KG1 (cell line): ENCODE data around the gene CCDC159.
"Not testable (repeated sequence)": the region's sequence is repeated elsewhere in the genome, so short reads cannot be mapped to it uniquely, and the experiment has no call there.

Source experiments
- DNase-seq: peaks from one replicate; lab custom pipeline; 2025; lab: John Stamatoyannopoulos, UW

The CCDC159 gene

GRCh38 chr19:11367528-11367927, 21.2 kb downstream of the CCDC159 start:
- no peak for DNase-seq

DNA sequence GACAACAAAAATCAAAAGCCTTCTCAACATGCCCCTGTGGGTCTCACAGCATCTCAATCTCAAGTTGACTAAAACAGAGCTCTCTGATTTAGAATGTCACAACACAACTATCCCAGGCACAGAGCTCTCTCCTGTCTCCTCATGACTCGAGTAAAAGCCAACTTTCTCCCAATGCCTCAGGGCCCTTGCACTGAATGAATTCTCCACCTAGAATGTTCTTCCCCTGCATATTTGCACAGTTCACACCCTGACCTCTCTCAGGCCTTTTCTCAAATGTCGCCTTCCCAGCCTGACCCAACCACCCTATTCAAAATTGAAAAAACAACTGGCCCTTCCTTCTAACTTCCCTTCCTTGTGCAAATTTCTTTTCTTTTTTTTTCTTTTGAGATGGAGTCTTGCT, 24.4 kb downstream of the CCDC159 start:
- DNase-seq = no peak

GRCh38 chr19:11373166-11373884, 27.0 kb downstream of the CCDC159 start:
- DNase-seq = no peak

DNA sequence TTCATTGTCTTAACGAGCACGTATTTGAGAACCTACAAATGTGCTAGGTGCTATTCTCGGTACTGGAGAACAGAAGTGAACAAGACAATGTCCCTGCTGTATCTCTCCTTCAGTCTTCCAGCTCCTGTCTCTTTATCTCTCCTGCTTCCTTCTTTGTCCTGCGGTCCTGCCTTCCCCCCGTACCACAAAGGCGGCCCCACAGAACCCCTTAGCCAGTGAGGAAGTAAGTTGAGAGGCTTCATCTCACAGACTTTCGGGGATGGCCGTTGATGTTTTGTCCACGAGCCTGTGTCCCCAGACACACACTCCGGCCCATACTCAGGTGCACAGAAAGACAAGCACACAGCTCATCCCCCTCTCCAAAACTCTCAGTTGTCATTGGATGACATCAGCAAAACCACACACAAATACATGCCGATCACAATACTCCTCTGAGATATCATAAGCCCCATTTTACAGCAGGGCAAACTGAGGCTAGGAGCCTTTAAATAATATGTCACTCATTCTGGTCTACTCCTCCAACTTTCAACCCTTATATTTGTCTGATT, 27.6 kb downstream of the CCDC159 start:
- DNase-seq = no peak

DNA sequence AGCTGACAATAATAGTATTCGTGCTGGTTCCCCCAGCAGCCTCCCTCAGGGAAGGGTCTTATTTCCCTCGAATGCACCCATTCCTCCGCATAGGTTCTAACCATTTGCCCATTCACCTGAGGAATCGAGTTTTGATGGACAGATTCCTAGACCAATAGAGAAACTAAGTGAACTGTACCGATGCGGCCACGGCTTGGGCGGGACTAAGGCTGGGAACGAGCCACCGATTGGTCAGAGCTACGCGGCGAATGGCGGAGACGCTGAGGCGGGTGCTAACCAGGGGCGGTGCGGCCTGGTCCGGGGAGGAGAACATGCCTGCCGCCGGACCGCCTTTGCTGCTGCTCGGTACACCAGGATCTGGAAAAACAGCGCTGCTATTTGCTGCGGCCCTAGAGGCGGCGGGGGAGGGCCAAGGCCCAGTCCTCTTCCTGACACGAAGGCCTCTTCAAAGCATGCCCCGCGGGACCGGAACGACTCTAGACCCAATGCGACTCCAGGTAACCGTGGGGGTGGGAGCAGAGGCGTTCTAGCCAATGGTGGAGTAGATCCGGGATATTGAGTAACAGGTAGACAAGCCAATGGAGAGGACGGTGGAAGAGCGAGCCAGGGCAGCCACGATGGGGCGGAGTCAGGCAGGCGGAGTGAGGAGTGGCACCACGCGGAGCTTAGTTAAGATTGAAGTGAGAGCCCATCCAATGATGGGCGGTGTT, 28.3 kb downstream of the CCDC159 start, which contains the start of gene SWSAP1:
Gene SWSAP1 (plus strand): TSS at position 234 of the 710 bp plus-strand sequence. CDS start 15 bp downstream, at position 249.
- peak; percentile 100 for DNase-seq

- peak; percentile 75 for DNase-seq
Observed at GRCh38 chr19:11375143-11375948, 29.0 kb downstream of the CCDC159 start.

DNA sequence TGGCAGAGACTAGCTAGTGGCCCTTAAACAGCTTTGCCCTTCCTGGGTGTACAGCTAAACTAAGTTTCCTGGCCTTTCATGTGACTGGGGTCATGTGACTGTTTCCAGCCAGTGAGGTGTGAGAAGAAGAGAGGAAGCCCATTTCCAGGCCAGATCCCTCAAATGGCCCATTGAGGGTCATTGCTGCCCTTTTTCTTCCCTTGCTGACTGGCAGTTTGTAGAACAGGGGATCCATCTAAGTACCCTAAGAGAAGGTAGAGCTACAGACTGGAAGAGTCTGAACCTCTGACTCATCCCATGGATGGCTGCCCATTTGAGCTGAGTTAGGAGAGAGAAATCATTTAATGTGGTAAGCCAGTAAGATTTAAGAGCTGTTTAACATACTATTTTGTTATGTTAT, 30.9 kb downstream of the CCDC159 start:
- DNase-seq = no peak

DNA sequence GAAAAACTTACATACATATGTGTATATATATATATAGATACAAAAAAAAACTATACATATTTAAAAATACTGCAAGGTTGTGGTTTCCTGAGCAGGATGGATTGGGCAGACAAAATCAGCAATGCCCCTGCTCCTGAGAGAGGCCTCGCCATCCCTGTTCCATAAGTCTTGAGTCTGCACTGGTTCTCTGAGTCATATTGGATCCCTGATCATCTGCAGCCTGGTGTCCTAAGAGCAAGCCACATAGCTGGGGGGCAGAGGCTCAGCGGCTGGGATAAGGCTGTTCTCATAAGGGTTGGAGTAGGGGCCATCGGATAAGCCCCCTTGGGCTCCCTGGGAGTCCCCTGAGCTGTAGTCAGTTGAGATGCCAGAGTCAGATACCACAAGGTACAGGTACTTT, 31.4 kb downstream of the CCDC159 start:
- no peak for DNase-seq

DNA sequence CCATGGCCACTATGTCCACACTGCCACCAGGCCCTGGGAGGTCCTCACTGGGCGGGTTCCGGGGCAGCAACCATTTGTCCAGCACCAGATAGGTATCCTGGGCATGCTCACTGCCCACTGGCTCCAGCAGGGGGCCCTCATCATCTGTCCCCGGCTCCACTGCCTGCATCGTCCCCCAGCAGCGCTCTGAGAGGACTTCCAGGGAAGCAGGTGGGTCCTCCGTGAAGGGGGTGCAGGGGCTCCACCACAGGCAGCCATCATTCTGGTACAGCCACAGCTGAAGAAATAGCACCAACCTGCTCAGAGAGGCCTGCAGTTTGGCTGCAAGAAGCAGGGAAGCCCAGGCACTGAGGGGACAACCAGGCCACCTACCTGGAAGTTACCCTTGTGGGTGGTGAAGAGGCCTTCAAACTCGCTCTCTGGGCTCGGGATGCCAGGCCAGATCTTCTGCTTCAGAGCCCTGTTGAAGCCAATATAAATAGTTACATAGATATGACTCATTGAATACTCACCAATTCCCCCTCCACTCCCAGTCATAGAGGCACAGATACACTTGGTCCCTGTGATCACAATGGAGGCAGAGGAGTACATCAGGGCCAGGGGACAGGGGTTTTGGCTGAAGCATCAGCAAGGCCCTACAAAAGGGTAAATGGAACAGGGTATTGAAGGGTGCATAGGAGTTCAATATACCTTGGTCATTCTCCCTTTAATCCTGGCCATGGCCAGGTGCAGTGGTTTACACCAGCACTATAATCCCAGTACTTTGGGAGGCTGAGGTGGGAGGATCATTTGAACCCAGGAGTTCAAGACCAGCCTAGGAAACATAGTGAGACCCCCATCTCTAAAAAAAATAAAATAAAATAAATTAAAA, 32.2 kb downstream of the CCDC159 start:
- DNase-seq = no peak

GRCh38 chr19:11379269-11379845, 33.0 kb downstream of the CCDC159 start:
- not testable (repeated sequence) for DNase-seq

DNA sequence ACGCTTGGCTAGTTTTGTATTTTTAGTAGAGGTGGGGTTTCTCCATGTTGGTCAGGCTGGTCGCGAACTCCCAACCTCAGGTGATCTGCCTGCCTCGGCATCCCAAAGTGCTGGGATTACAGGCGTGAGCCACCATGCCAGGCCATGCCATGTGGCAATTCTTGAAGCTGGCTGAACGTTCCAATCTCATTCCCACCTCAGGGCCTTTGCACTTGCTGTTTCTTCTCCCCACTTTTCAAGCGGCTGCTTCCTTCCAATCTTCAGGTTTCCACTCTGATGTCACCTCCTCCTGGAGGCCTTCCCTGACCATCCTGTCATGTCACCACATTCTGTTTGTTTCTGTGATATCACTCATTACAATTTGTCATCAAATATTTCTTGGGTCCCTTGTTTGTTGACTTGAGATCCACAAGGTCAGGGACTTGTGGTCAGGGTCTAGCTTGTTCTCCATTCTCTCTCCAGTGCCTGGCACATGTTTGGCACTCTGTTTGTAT, 33.6 kb downstream of the CCDC159 start:
- DNase-seq = no peak

GRCh38 chr19:11380653-11381537, 34.6 kb downstream of the CCDC159 start:
- DNase-seq = peak; percentile 94

DNA sequence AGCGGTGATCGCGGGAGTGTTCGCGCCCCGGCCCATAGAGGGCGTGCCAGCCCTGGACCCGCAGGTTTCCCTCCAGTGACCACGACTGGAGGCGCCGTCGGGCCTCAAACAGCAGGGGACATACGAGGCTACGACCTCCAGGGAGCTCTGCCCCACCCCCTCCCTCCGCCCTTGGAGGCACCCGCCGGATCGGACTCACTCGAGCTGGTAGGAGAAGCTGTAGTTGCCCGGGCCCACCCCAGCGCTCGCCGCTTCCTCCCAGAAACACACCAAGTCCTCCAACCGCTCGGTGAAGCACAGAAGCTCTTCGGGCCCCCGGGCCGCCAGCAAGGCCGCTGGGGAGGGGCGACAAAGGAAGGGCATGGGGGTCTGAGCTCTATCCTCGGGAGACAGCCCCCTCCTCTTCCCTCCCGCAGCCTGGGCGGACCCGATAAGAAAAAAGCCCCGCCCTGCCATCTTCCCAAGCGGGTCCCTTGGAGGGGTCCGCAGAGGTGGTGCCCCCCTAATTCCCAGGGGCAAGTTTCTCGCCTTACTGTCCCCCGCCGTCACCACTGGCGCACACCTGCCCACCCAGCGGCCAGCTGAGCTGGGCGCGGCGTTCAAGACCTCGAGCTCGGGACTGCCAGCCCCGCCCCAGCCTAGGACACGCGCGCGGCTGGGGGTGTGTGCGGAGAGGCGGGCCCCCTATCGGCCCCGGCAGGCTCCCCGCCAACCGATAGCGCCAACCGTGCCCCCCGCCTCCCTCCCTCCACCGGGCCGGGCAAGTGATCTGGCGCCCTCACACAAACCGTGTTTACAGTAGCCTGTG, 36.8 kb downstream of the CCDC159 start:
- peak; percentile 36 for DNase-seq

DNA sequence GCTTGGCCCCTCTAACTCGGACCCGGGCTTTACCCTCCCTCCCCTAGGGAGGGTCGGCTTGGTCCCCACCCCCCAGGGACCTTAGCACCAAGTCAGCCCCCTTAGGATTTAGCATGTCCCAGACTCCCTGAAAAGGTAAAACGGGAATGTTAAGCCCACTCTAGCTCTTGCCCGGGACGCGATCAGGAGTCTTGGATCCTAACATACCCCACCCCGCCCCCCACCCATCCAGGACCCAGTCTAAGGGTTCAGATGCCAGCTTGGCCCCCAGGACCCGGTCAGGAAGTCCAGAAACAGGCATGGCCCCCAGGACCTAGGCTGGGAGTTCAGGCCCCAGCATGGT, 37.4 kb downstream of the CCDC159 start:
- DNase-seq = no peak

- DNase-seq = no peak
Observed at GRCh38 chr19:11384778-11385129, 38.4 kb downstream of the CCDC159 start.

DNA sequence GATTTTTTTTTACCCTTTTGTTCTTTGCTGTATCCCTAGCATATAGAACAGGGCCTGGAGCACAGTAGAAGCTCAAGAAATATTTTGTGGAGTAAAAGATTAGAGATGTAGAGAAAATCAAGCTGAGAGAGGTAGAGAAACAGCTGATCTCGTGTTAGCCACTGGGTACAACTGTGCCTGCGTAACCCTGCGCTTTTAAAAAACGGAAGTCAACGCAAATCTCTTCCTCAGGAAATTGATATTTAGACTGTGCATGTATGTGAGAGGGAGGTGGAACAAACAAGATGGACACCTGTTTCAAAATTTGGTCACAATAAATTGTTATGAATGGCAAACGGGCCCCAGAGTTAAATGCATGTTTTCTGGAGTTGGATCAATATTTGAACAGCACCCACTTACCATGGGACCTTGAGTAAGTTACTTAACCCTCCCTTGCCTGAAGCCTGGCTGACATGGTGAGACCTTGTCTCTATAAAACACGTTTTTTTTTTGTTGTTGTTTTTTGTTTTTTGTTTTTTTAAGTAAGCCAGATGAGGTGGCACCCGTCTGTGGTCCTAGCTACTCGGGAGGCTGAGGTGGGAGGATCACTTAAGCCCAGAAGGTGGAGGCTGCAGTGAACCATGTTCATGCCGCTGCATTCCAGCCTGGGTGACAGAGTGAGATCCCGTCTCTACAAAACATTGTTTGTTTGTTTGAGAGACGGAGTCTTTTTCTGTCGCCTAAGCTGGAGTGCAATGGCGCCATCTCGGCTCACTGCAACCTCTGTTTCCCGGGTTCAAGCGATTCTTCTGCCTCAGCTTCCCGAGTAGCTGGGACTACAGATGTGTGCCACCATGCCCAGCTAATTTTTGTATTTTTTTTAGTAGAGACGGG, 41.1 kb downstream of the CCDC159 start:
- DNase-seq = peak; percentile 15

DNA sequence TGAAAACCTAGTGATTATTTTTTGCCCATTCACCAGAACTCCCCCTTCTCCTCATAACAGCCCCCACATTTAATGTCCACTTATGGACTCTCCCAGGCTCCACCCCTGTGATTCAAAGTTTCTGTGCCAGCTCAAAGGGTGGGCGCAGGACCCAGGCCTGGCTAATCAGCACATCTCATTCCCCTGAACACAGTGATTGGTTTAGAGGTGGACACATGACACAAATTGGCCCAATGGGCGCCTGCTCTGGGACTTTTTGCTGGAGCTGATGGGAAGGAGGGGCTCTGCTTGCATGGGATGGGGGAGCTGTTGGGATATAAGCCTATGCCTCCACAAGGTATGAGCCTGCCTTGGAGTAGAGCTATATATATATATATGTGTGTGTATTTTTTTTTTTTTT, 44.0 kb downstream of the CCDC159 start:
- no peak for DNase-seq
